Vagina (tissue), 2 donors: Measurements from ENCODE around the gene PGK1. TPM values are rescaled to one million over a fixed set of nuclear protein-coding genes. Genes with fewer than 3 reads are reported as not detected.

Experiments
- DNase-seq, 2 donors: peaks; one replicate each; pipeline ENCODE4 v3.0.0-alpha.2; 2017; ENCODE audit errors: extremely low spot score in 2 of 2
- H3K27ac ChIP-seq: fragments of 200-600 bp; sonication (generic); one replicate; pipeline ENCODE4 v1.5.1; 2019
- H3K27me3 ChIP-seq: fragments of 200-600 bp; sonication (generic); one replicate; pipeline ENCODE4 v1.5.1; 2019
- H3K36me3 ChIP-seq, 2 donors: fragments of 200-600 bp; sonication (generic); one replicate each; pipeline ENCODE4 v1.5.1; 2017 to 2019
- H3K4me1 ChIP-seq: fragments of 200-600 bp; sonication (generic); one replicate; pipeline ENCODE4 v1.5.1; 2019
- H3K4me3 ChIP-seq, 2 donors: fragments of 200-600 bp; sonication (generic); 1 replicate in 1 of 2; 2 replicates in 1 of 2; pipeline ENCODE4 v1.5.1; 2016 to 2019
- H3K9me3 ChIP-seq: fragments of 200-600 bp; sonication (generic); one replicate; pipeline ENCODE4 v1.5.1; 2019
- CTCF ChIP-seq, 3 experiments: fragments of 450-650 bp in 2 of 3; fragments of 200-600 bp in 1 of 3; sonication (generic) in 1 of 3; IDR thresholded peaks; one replicate each; pipeline ENCODE4 v1.5.1; 2017 to 2019; ENCODE audit warnings: antibody characterized with exemption in 3 of 3, mild to moderate bottlenecking in 2 of 3, moderate library complexity in 2 of 3
- POLR2A ChIP-seq, 2 donors: fragments of 450-650 bp; IDR thresholded peaks; one replicate each; pipeline ENCODE4 v1.6.1; 2017; ENCODE audit warnings: antibody characterized with exemption in 2 of 2, mild to moderate bottlenecking in 2 of 2, moderate library complexity in 2 of 2
- POLR2AphosphoS5 ChIP-seq, 2 donors: sonication (generic); formaldehyde crosslinking; IDR thresholded peaks; one replicate each; pipeline ENCODE4 v1.9.0; 2017; ENCODE audit warnings: antibody characterized with exemption in 2 of 2, mild to moderate bottlenecking in 2 of 2, low read depth in 1 of 2; ENCODE audit not compliant: insufficient read depth in 1 of 2
- intact Hi-C: fragments of 100-400 bp; cut with DNase I; formaldehyde crosslinking; loops from one replicate; pipeline ENCODE4 v1.15.1; 2023
- total RNA-seq: library from RNA; depleted of rRNA; stranded (reverse); fragments of >200 nt; gene quantifications from one replicate; pipeline ENCODE4 v1.2.3, GENCODE V29; 2016

Gene PGK1
- total RNA-seq, 1 donor from 2014 or later = 135 TPM

GRCh38 chrX:78165425-78165824, 61.4 kb downstream of the PGK1 start:
- H3K27me3 ChIP-seq = no peaks in the 10 kb centered on the region
- TF ChIP-seq POLR2AphosphoS5 (IDR thresholded peaks at IDR 0.05; ENCODE audit: insufficient read depth in 1 of 2, low read depth in 1 of 2) = no peak
- TF ChIP-seq CTCF (IDR thresholded peaks at IDR 0.05) = no peak
- TF ChIP-seq POLR2A (IDR thresholded peaks at IDR 0.05) = no peak
- no peaks in the 10 kb centered on the region for H3K36me3 ChIP-seq
- intact Hi-C loops = no loop called here
- DNase-seq = no peak
- no peak overlapping the region for H3K27ac ChIP-seq
- no peak overlapping the region for H3K4me3 ChIP-seq
- H3K4me1 ChIP-seq = no peaks in the 10 kb centered on the region
- H3K9me3 ChIP-seq = no peaks in the 10 kb centered on the region

GRCh38 chrX:78168065-78168464, 64.0 kb downstream of the PGK1 start:
- no peaks in the 10 kb centered on the region for H3K4me1 ChIP-seq

More at GRCh38 chrX:78168065-78168464, 64.0 kb downstream of the PGK1 start:
- intact Hi-C loops = no loop called here
- Histone ChIP-seq H3K27me3 (no peaks in the 10 kb centered on the region), H3K36me3 (no peaks in the 10 kb centered on the region), H3K4me3 (no peak overlapping the region), H3K27ac (no peak overlapping the region), H3K9me3 (no peaks in the 10 kb centered on the region)
- TF ChIP-seq CTCF (IDR thresholded peaks at IDR 0.05) (no peak), POLR2A (IDR thresholded peaks at IDR 0.05) (no peak), POLR2AphosphoS5 (IDR thresholded peaks at IDR 0.05; ENCODE audit: insufficient read depth in 1 of 2, low read depth in 1 of 2) (no peak)
- DNase-seq = no peak

Other genes with a start within 250 kb of the PGK1 start
- 39.3 TPM for gene MAGT1, start 208.8 kb upstream of the PGK1 start, total RNA-seq
- gene COX7B, start 204.8 kb upstream of the PGK1 start, total RNA-seq = 483 TPM
- gene ATP7A, start 193.6 kb upstream of the PGK1 start, total RNA-seq = 8.1 TPM
- not detected for gene PGAM4, start 134.6 kb upstream of the PGK1 start, total RNA-seq
- gene TAF9B, start 35.4 kb downstream of the PGK1 start, total RNA-seq = 14.2 TPM
- gene CYSLTR1, start 223.4 kb downstream of the PGK1 start, total RNA-seq = 0.98 TPM